ENCODE results near the gene SPATA33. TPM values are rescaled to one million over a fixed set of nuclear protein-coding genes. Genes with fewer than 3 reads are reported as not detected.

SPATA33 gene
- total RNA-seq, 4 donors from 2014 or later, result 1.2 to 2.7 (median 2.1) TPM

GRCh38 chr16:89646270-89646669 lies 11.4 kb upstream of the SPATA33 start:
- Histone ChIP-seq H3K4me1 (peaks cover 0 to 1% of the 10 kb centered on the region in 2 donors), H3K4me3 (no peak overlapping the region), H3K9me3 (no peaks in the 10 kb centered on the region), H3K27ac (no peak overlapping the region), H3K36me3 (peaks cover 0 to 37% of the 10 kb centered on the region in 2 donors), H3K27me3 (no peaks in the 10 kb centered on the region)
- in situ Hi-C loops (cut with MboI; ENCODE audit: low sequenced_read_pairs in 4 of 4) (no loop called here), intact Hi-C loops (cut with DNase I; ENCODE audit: low total_unique reads) (no loop called here)
- ATAC-seq, result no peak
- no peak for DNase-seq
- no peak for TF ChIP-seq CTCF (IDR thresholded peaks at IDR 0.05 in 4 of 5, conservative IDR thresholded peaks at IDR 0.05 in 1 of 5)
- TF ChIP-seq POLR2A (IDR thresholded peaks at IDR 0.05), result no peak

GRCh38 chr16:89646906-89647305 lies 10.7 kb upstream of the SPATA33 start:
- intact Hi-C loops (cut with DNase I; ENCODE audit: low total_unique reads) (no loop called here), in situ Hi-C loops (cut with MboI; ENCODE audit: low sequenced_read_pairs in 4 of 4) (no loop called here)
- no peak for ATAC-seq
- Histone ChIP-seq H3K36me3 (peaks cover 0 to 42% of the 10 kb centered on the region in 2 donors), H3K4me3 (no peak overlapping the region), H3K9me3 (no peaks in the 10 kb centered on the region), H3K27ac (no peak overlapping the region), H3K27me3 (no peaks in the 10 kb centered on the region), H3K4me1 (no peaks in the 10 kb centered on the region)
- DNase-seq, result no peak
- TF ChIP-seq CTCF (IDR thresholded peaks at IDR 0.05 in 4 of 5, conservative IDR thresholded peaks at IDR 0.05 in 1 of 5), result no peak
- no peak for TF ChIP-seq POLR2A (IDR thresholded peaks at IDR 0.05)

DNA sequence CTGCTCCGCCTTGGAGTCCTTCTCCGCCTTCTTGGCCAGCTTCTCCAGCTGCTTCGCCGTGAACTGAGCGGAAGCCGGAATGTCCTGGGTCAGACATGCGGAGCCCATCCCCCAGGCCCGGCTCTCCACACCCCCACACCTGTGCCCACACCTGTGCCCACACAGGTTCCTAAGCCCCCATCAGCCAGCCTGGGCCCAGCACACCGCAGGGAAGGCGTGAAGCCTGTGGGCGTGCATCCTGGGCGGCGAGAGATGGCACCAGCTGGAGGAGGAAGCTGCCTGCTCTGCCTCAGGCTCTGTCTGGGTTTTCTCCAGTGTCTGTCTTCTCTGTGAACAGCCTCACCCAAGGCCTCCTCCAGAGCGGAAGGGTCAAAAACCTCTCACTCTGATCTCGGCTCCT lies 6.1 kb upstream of the SPATA33 start:
- H3K4me1 ChIP-seq, result peaks cover 5% of the 10 kb centered on the region in 2 donors
- in situ Hi-C loops (cut with MboI; ENCODE audit: low sequenced_read_pairs in 4 of 4) (no loop called here), intact Hi-C loops (cut with DNase I; ENCODE audit: low total_unique reads) (loop anchor here (10.0 kb wide), 1 partner anchor 407 kb away; no protein-coding TSS in a partner anchor)
- ATAC-seq (no peak), DNase-seq (no peak)
- H3K27ac ChIP-seq, result no peak overlapping the region
- H3K27me3 ChIP-seq, result no peaks in the 10 kb centered on the region
- H3K9me3 ChIP-seq, result no peaks in the 10 kb centered on the region
- H3K36me3 ChIP-seq, result peaks cover 0 to 19% of the 10 kb centered on the region in 2 donors
- TF ChIP-seq CTCF (IDR thresholded peaks at IDR 0.05 in 4 of 5, conservative IDR thresholded peaks at IDR 0.05 in 1 of 5) (no peak), POLR2A (IDR thresholded peaks at IDR 0.05) (no peak)
- H3K4me3 ChIP-seq, result no peak overlapping the region

GRCh38 chr16:89653656-89654295 lies 3.9 kb upstream of the SPATA33 start:
- DNase-seq, result no peak
- ATAC-seq, result no peak
- intact Hi-C loops (cut with DNase I; ENCODE audit: low total_unique reads), result loop anchor here (10.0 kb wide), 1 partner anchor 409 kb away; no protein-coding TSS in a partner anchor
- H3K27me3 ChIP-seq, result no peaks in the 10 kb centered on the region
- peaks cover 0 to 12% of the 10 kb centered on the region in 2 donors for H3K36me3 ChIP-seq
- peaks cover 16% of the 10 kb centered on the region in 2 donors for H3K4me1 ChIP-seq
- H3K27ac ChIP-seq, result no peak overlapping the region
- no peaks in the 10 kb centered on the region for H3K9me3 ChIP-seq
- TF ChIP-seq POLR2A (IDR thresholded peaks at IDR 0.05) (no peak), CTCF (IDR thresholded peaks at IDR 0.05 in 4 of 5, conservative IDR thresholded peaks at IDR 0.05 in 1 of 5) (no peak)
- in situ Hi-C loops (cut with MboI; ENCODE audit: low sequenced_read_pairs in 4 of 4), result no loop called here
- no peak overlapping the region for H3K4me3 ChIP-seq
